IMR-90 (cell line): Measurements from ENCODE around the gene FYB2.

Experiments used
- BHLHE40 ChIP-seq: fragments of 150-350 bp; IDR thresholded peaks from 2 replicates; pipeline ENCODE4 v1.6.1; 2016; ENCODE audit warnings: mild to moderate bottlenecking, low read depth, low read length
- CEBPB ChIP-seq: IDR thresholded peaks from 2 replicates; pipeline ENCODE4 v1.6.1; 2012; ENCODE audit warnings: low read depth, low read length, improper control_type of control experiment
- CHD1 ChIP-seq: IDR thresholded peaks from 2 replicates; pipeline ENCODE4 v1.6.1; 2012; ENCODE audit warnings: low read depth, low read length, improper control_type of control experiment
- ELK1 ChIP-seq: fragments of 150-350 bp; IDR thresholded peaks from 2 replicates; pipeline ENCODE4 v1.6.1; 2016; ENCODE audit warnings: low read depth, mild to moderate bottlenecking, low read length, moderate library complexity, borderline replicate concordance
- FOS ChIP-seq: fragments of 150-350 bp; IDR thresholded peaks from 2 replicates; pipeline ENCODE4 v1.6.1; 2016; ENCODE audit warnings: low read depth, low read length
- MAFK ChIP-seq: IDR thresholded peaks from 2 replicates; pipeline ENCODE4 v1.6.1; 2012; ENCODE audit warnings: low read depth, low read length, improper control_type of control experiment
- POLR2A ChIP-seq: IDR thresholded peaks from 2 replicates; pipeline ENCODE4 v1.6.1; 2012; ENCODE audit warnings: mild to moderate bottlenecking, low read depth, low read length
- RAD21 ChIP-seq: IDR thresholded peaks from 2 replicates; pipeline ENCODE4 v1.6.1; 2012; ENCODE audit warnings: low read length, improper control_type of control experiment
- RFX5 ChIP-seq: IDR thresholded peaks from 2 replicates; pipeline ENCODE4 v1.8.0; 2012; ENCODE audit warnings: low read depth, mild to moderate bottlenecking, low read length, moderate library complexity
- TF ChIP-seq, protein P1 (sequence below): conservative IDR thresholded peaks from 2 replicates; pipeline ENCODE4 v1.5.1; 2012; ENCODE audit warnings: mild to moderate bottlenecking, low read depth, low read length, improper control_type of control experiment
- TF ChIP-seq, protein P2 (sequence below): fragments of 150-350 bp; IDR thresholded peaks from 2 replicates; pipeline ENCODE4 v1.6.1; 2017; ENCODE audit warnings: mild to moderate bottlenecking, antibody characterized with exemption, low read length, low read depth

DNA sequence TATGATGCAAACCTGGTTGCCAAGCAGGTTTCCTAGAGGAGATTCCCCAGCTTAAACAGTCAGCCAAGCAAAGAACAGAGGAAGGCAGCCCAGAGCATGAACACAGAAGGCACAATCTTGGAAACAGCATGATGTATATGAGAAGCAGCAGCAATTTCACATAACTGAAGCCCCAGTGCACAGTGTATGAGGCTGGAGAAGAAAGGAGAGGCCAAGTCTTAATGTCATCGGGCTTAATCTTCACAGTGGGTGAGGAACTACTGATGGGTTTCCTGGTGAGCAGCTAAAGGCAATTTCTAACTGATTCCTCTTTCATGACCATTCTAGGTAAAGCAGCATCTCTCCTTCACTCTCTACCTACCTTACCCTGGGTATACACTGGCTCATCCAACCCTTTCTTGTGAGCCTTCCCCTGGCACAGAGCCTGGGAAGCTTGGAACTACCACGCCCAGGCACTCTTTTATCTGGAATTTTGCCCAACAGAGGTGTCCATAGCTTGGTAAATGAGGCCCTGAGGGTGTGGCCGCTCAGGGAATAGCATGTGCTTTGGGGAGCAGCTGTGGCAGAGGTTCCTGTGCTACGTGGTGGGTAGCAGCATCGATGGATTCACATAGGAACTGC, 22.0 kb downstream of the FYB2 start:
- TF ChIP-seq BHLHE40 (no peak), MAFK (no peak), POLR2A (no peak), FOS (no peak), RFX5 (no peak), ELK1 (no peak), RAD21 (no peak), CEBPB (no peak), CHD1 (no peak)
- TF ChIP-seq, protein P1, sequence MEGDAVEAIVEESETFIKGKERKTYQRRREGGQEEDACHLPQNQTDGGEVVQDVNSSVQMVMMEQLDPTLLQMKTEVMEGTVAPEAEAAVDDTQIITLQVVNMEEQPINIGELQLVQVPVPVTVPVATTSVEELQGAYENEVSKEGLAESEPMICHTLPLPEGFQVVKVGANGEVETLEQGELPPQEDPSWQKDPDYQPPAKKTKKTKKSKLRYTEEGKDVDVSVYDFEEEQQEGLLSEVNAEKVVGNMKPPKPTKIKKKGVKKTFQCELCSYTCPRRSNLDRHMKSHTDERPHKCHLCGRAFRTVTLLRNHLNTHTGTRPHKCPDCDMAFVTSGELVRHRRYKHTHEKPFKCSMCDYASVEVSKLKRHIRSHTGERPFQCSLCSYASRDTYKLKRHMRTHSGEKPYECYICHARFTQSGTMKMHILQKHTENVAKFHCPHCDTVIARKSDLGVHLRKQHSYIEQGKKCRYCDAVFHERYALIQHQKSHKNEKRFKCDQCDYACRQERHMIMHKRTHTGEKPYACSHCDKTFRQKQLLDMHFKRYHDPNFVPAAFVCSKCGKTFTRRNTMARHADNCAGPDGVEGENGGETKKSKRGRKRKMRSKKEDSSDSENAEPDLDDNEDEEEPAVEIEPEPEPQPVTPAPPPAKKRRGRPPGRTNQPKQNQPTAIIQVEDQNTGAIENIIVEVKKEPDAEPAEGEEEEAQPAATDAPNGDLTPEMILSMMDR: no peak
- TF ChIP-seq, protein P2, sequence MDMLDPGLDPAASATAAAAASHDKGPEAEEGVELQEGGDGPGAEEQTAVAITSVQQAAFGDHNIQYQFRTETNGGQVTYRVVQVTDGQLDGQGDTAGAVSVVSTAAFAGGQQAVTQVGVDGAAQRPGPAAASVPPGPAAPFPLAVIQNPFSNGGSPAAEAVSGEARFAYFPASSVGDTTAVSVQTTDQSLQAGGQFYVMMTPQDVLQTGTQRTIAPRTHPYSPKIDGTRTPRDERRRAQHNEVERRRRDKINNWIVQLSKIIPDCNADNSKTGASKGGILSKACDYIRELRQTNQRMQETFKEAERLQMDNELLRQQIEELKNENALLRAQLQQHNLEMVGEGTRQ: no peak
